GM21717 (cell line): ENCODE measurements around the gene HMGN3.

Experiments used
- ATAC-seq: cut with Tn5 transposase; IDR thresholded peaks from one replicate; pipeline ENCODE4 v1.9.1; 2021; ENCODE audit warnings: mild to moderate bottlenecking, moderate library complexity; ENCODE audit not compliant: unreplicated experiment

The HMGN3 gene

GRCh38 chr6:79233611-79234149 lies 802 bp downstream of the HMGN3 start:
- ATAC-seq, result peak; percentile 73

GRCh38 chr6:79232696-79233462 lies 1.6 kb downstream of the HMGN3 start:
- ATAC-seq, result no peak

- ATAC-seq, result no peak
Observed at GRCh38 chr6:79231666-79232065, 2.8 kb downstream of the HMGN3 start.

GRCh38 chr6:79231101-79231500 lies 3.4 kb downstream of the HMGN3 start:
- no peak for ATAC-seq

- ATAC-seq, result no peak
Observed at GRCh38 chr6:79230149-79230548, 4.3 kb downstream of the HMGN3 start.

- no peak for ATAC-seq
Observed at GRCh38 chr6:79227445-79227844, 7.0 kb downstream of the HMGN3 start.

GRCh38 chr6:79226660-79227059 lies 7.8 kb downstream of the HMGN3 start:
- ATAC-seq, result no peak

- ATAC-seq, result no peak
Observed at GRCh38 chr6:79225717-79226599, 8.5 kb downstream of the HMGN3 start.

- no peak for ATAC-seq
Observed at GRCh38 chr6:79223611-79224404, 10.7 kb downstream of the HMGN3 start.

GRCh38 chr6:79215213-79215824 lies 19.2 kb downstream of the HMGN3 start:
- ATAC-seq, result no peak

- no peak for ATAC-seq
Observed at GRCh38 chr6:79212859-79213258, 21.6 kb downstream of the HMGN3 start.

- ATAC-seq, result no peak
Observed at GRCh38 chr6:79208816-79209215, 25.7 kb downstream of the HMGN3 start.

- ATAC-seq, result no peak
Observed at GRCh38 chr6:79203753-79204253, 30.7 kb downstream of the HMGN3 start.

- ATAC-seq, result no peak
Observed at GRCh38 chr6:79202556-79202955, 31.9 kb downstream of the HMGN3 start.

- no peak for ATAC-seq
Observed at GRCh38 chr6:79201983-79202382, 32.5 kb downstream of the HMGN3 start.

- ATAC-seq, result no peak
Observed at GRCh38 chr6:79201143-79201542, 33.3 kb downstream of the HMGN3 start.

GRCh38 chr6:79196912-79197311 lies 37.6 kb downstream of the HMGN3 start:
- no peak for ATAC-seq

- no peak for ATAC-seq
Observed at GRCh38 chr6:79193971-79194370, 40.5 kb downstream of the HMGN3 start.

- ATAC-seq, result no peak
Observed at GRCh38 chr6:79189760-79190350, 44.6 kb downstream of the HMGN3 start.

- no peak for ATAC-seq
Observed at GRCh38 chr6:79188885-79189480, 45.5 kb downstream of the HMGN3 start.
